Measurements from ENCODE around the gene SPDYC.

DNA sequence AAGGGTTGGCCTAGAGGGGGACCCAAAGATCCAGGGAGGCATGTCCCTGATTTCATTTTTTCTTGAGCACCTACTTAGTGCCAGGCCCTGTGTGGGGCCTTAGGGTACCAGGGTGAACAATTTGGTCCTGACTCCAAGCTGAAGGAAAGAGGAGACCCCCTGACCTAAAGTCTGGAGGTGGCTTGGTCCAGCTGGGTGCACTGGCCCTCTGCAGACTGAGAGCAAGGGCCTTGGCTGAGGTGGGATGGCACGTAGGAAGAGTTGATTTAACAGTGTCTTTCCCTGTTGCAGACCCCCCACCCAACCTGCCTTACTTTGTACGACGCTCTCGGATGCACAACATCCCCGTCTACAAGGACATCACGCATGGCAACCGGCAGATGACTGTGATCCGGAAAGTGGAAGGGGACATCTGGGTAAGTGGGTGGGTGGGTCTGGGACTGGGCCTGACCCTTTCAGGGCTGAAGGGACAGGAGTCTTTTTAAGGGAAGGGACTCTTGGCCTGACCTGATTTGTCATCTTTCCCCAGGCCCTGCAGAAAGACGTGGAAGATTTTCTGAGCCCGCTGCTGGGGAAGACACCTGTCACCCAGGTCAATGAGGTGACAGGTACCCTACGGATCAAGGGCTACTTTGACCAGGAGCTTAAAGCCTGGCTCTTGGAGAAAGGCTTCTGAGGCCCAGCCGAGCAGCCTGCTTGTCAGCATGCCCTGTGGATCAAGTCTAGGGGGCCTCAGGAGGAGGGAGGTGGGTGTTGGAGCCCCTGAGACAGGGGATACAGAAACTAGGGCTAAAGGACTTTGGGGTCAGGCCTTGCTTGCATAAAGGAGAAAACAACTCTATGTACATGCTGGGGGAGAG is 44.6 kb upstream of the SPDYC start:
- TF ChIP-seq, protein P1, sequence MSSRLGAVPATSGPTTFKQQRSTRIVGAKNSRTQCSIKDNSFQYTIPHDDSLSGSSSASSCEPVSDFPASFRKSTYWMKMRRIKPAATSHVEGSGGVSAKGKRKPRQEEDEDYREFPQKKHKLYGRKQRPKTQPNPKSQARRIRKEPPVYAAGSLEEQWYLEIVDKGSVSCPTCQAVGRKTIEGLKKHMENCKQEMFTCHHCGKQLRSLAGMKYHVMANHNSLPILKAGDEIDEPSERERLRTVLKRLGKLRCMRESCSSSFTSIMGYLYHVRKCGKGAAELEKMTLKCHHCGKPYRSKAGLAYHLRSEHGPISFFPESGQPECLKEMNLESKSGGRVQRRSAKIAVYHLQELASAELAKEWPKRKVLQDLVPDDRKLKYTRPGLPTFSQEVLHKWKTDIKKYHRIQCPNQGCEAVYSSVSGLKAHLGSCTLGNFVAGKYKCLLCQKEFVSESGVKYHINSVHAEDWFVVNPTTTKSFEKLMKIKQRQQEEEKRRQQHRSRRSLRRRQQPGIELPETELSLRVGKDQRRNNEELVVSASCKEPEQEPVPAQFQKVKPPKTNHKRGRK (tag; IDR thresholded peaks at IDR 0.05), result no peak
- TF ChIP-seq PRMT5 (CRISPR knock-in tag; IDR thresholded peaks at IDR 0.05) (no peak), POLR2A (conservative IDR thresholded peaks at IDR 0.05) (no peak), FUS (optimal IDR thresholded peaks at IDR 0.05; ENCODE audit: low read depth, low read length) (no peak), CBX8 (IDR thresholded peaks at IDR 0.05; ENCODE audit: borderline replicate concordance, extremely low read depth, low read depth, low read length, poor library complexity, severe bottlenecking) (no peak), KAT2B (IDR thresholded peaks at IDR 0.05; ENCODE audit: low read depth, low read length) (no peak), RNF2 (IDR thresholded peaks at IDR 0.05) (no peak), FOXA3 (CRISPR knock-in tag; conservative IDR thresholded peaks at IDR 0.05 in 1 of 2, IDR thresholded peaks at IDR 0.05 in 1 of 2) (no peak)
- TF ChIP-seq, protein P2, sequence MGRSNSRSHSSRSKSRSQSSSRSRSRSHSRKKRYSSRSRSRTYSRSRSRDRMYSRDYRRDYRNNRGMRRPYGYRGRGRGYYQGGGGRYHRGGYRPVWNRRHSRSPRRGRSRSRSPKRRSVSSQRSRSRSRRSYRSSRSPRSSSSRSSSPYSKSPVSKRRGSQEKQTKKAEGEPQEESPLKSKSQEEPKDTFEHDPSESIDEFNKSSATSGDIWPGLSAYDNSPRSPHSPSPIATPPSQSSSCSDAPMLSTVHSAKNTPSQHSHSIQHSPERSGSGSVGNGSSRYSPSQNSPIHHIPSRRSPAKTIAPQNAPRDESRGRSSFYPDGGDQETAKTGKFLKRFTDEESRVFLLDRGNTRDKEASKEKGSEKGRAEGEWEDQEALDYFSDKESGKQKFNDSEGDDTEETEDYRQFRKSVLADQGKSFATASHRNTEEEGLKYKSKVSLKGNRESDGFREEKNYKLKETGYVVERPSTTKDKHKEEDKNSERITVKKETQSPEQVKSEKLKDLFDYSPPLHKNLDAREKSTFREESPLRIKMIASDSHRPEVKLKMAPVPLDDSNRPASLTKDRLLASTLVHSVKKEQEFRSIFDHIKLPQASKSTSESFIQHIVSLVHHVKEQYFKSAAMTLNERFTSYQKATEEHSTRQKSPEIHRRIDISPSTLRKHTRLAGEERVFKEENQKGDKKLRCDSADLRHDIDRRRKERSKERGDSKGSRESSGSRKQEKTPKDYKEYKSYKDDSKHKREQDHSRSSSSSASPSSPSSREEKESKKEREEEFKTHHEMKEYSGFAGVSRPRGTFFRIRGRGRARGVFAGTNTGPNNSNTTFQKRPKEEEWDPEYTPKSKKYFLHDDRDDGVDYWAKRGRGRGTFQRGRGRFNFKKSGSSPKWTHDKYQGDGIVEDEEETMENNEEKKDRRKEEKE (IDR thresholded peaks at IDR 0.05; ENCODE audit: borderline replicate concordance in 1 of 2, control insufficient read depth in 1 of 2, low read depth in 2 of 2, low read length in 1 of 2), result no peak
- TF ChIP-seq, protein P3, sequence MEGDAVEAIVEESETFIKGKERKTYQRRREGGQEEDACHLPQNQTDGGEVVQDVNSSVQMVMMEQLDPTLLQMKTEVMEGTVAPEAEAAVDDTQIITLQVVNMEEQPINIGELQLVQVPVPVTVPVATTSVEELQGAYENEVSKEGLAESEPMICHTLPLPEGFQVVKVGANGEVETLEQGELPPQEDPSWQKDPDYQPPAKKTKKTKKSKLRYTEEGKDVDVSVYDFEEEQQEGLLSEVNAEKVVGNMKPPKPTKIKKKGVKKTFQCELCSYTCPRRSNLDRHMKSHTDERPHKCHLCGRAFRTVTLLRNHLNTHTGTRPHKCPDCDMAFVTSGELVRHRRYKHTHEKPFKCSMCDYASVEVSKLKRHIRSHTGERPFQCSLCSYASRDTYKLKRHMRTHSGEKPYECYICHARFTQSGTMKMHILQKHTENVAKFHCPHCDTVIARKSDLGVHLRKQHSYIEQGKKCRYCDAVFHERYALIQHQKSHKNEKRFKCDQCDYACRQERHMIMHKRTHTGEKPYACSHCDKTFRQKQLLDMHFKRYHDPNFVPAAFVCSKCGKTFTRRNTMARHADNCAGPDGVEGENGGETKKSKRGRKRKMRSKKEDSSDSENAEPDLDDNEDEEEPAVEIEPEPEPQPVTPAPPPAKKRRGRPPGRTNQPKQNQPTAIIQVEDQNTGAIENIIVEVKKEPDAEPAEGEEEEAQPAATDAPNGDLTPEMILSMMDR (IDR thresholded peaks at IDR 0.05 in 2 of 3, conservative IDR thresholded peaks at IDR 0.05 in 1 of 3; ENCODE audit: insufficient read depth in 2 of 3, low read depth in 1 of 3, low read length in 3 of 3), result no peak
